ENCODE measurements around the gene SRSF11. TPM values are rescaled to one million over a fixed set of nuclear protein-coding genes. Genes with fewer than 3 reads are reported as not detected.
"Not testable (repeated sequence)": the region's sequence is repeated elsewhere in the genome, so short reads cannot be mapped to it uniquely, and the experiment has no call there.

The SRSF11 gene
- total RNA-seq, 2 donors from 2014 or later: 227 to 232 TPM

GRCh38 chr1:70205071-70205433, 16.1 kb upstream of the SRSF11 start:
- peaks cover 4% of the 10 kb centered on the region for H3K4me1 ChIP-seq (ENCODE audit: control insufficient read depth, insufficient read depth, low read length)
- H3K27me3 Mint-ChIP-seq (ENCODE audit: insufficient read depth): no peaks in the 10 kb centered on the region
- H3K4me1 Mint-ChIP-seq: peaks cover 12% of the 10 kb centered on the region
- no peaks in the 10 kb centered on the region for H3K27me3 ChIP-seq (ENCODE audit: control insufficient read depth, insufficient read depth, low read length, poor library complexity, severe bottlenecking)
- H3K4me3 ChIP-seq (ENCODE audit: low read length): peak overlapping the region; percentile 100
- H3K36me3 ChIP-seq (ENCODE audit: control insufficient read depth, insufficient read depth, low read length): peaks cover 26% of the 10 kb centered on the region
- no peaks in the 10 kb centered on the region for H3K9me3 Mint-ChIP-seq
- no peaks in the 10 kb centered on the region for H3K9me3 ChIP-seq (ENCODE audit: control insufficient read depth, low read length)
- DNase-seq: no peak
- H3K4me3 Mint-ChIP-seq: peak overlapping the region; percentile 99
- 0 to 1% methylated on average over 11 of the region's 11 CpGs for WGBS, 2 experiments (ENCODE audit: insufficient coverage in 1 of 2, insufficient read length in 1 of 2)
- peak overlapping the region; percentile 41 for H3K27ac ChIP-seq (ENCODE audit: low read depth, low read length)
- H3K27ac Mint-ChIP-seq: peak overlapping the region; percentile 100
- TF ChIP-seq, protein P1, sequence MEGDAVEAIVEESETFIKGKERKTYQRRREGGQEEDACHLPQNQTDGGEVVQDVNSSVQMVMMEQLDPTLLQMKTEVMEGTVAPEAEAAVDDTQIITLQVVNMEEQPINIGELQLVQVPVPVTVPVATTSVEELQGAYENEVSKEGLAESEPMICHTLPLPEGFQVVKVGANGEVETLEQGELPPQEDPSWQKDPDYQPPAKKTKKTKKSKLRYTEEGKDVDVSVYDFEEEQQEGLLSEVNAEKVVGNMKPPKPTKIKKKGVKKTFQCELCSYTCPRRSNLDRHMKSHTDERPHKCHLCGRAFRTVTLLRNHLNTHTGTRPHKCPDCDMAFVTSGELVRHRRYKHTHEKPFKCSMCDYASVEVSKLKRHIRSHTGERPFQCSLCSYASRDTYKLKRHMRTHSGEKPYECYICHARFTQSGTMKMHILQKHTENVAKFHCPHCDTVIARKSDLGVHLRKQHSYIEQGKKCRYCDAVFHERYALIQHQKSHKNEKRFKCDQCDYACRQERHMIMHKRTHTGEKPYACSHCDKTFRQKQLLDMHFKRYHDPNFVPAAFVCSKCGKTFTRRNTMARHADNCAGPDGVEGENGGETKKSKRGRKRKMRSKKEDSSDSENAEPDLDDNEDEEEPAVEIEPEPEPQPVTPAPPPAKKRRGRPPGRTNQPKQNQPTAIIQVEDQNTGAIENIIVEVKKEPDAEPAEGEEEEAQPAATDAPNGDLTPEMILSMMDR (conservative IDR thresholded peaks at IDR 0.05): no peak
- H3K36me3 Mint-ChIP-seq (ENCODE audit: low read depth): peaks cover 13% of the 10 kb centered on the region
- peak overlapping the region; percentile 97 for H3K9ac ChIP-seq (ENCODE audit: extremely low read depth, low read length, poor library complexity, severe bottlenecking)

DNA sequence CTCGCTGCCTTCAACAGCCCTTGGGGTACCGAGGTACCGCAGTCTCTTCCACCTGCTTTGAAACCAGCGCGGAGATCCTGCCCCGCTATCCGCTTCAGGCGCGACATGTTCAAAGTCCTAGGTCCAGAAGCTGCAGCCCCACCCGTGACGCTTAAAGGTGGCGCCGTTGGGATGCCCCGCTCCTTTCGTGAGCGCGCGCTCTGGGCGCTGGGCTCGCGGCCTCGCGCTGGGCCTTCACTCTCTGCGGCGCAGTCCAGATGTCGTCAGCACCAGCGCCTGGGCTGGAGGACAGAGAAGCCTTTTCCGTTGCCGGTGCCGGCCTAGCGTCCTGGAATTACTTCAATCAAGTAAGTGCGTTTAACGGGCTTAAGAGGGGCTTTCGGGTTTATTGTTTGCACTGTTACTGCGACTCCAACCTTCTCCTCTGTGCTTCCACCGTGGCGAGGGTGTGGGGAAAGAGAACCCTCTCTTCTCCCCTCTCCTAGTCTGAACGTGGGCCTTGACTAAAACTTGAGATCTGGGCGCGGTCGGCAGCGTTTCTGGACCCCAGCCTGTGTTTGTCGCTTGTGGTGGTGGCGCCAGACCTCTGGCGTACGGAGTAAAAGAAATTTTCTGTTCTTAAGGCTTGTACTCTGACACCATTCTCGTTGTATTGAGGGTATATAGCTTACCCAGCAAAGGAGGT, 15.6 kb upstream of the SRSF11 start, which contains the start of gene LRRC40:
LRRC40 (minus strand) TSS at position 146 of the 685 bp plus-strand sequence; CDS start at position 107, 39 bp downstream.
- Mint-ChIP-seq H3K9me3 (no peaks in the 10 kb centered on the region), H3K27ac (peak within 1 kb of the TSS; percentile 100), H3K27me3 (ENCODE audit: insufficient read depth) (no peaks in the 10 kb centered on the region), H3K4me3 (peak within 1 kb of the TSS; percentile 99), H3K4me1 (peaks cover 12% of the 10 kb centered on the region), H3K36me3 (ENCODE audit: low read depth) (peaks cover 15% of the 10 kb centered on the region)
- DNase-seq: peak; percentile 99
- peaks cover 31% of the 10 kb centered on the region for H3K36me3 ChIP-seq (ENCODE audit: control insufficient read depth, insufficient read depth, low read length)
- H3K9me3 ChIP-seq (ENCODE audit: control insufficient read depth, low read length): no peaks in the 10 kb centered on the region
- H3K4me1 ChIP-seq (ENCODE audit: control insufficient read depth, insufficient read depth, low read length): peaks cover 4% of the 10 kb centered on the region
- WGBS, 2 experiments (ENCODE audit: insufficient coverage in 1 of 2, insufficient read length in 1 of 2): 0% methylated on average over 30 to 47 of the region's 47 CpGs
- peak within 1 kb of the TSS; percentile 100 for H3K4me3 ChIP-seq (ENCODE audit: low read length)
- TF ChIP-seq, protein P1 (conservative IDR thresholded peaks at IDR 0.05): peak; percentile 24
- H3K9ac ChIP-seq (ENCODE audit: extremely low read depth, low read length, poor library complexity, severe bottlenecking): peak within 1 kb of the TSS; percentile 97
- no peaks in the 10 kb centered on the region for H3K27me3 ChIP-seq (ENCODE audit: control insufficient read depth, insufficient read depth, low read length, poor library complexity, severe bottlenecking)
- H3K27ac ChIP-seq (ENCODE audit: low read depth, low read length): peak within 1 kb of the TSS; percentile 91

GRCh38 chr1:70206833-70207232, 14.3 kb upstream of the SRSF11 start:
- not testable (repeated sequence) for H3K4me1 ChIP-seq (ENCODE audit: control insufficient read depth, insufficient read depth, low read length); H3K27me3 ChIP-seq (ENCODE audit: control insufficient read depth, insufficient read depth, low read length, poor library complexity, severe bottlenecking); H3K27me3 Mint-ChIP-seq (ENCODE audit: insufficient read depth); DNase-seq; H3K27ac ChIP-seq (ENCODE audit: low read depth, low read length); H3K9me3 Mint-ChIP-seq; H3K9me3 ChIP-seq (ENCODE audit: control insufficient read depth, low read length)
- Histone ChIP-seq H3K9ac (ENCODE audit: extremely low read depth, low read length, poor library complexity, severe bottlenecking) (peak overlapping the region; percentile 97), H3K4me3 (ENCODE audit: low read length) (peak overlapping the region; percentile 100), H3K36me3 (ENCODE audit: control insufficient read depth, insufficient read depth, low read length) (peaks cover 32% of the 10 kb centered on the region)
- Mint-ChIP-seq H3K27ac (peak overlapping the region; percentile 100), H3K36me3 (ENCODE audit: low read depth) (peaks cover 16% of the 10 kb centered on the region), H3K4me3 (peak overlapping the region; percentile 99), H3K4me1 (peaks cover 12% of the 10 kb centered on the region)
- WGBS, 2 experiments (ENCODE audit: insufficient coverage in 1 of 2, insufficient read length in 1 of 2): 86 to 93% methylated on average over 16 to 17 of the region's 17 CpGs
